Fibroblast of lung (primary cell): ENCODE measurements around the gene FAM193A. TPM values are rescaled to one million over a fixed set of nuclear protein-coding genes. Genes with fewer than 3 reads are reported as not detected.

Source experiments
- DNase-seq, 2 donors: peaks; one replicate each; pipeline versions ENCODE4 v3.0.0 to v3.0.0-alpha.2; 2010; ENCODE audit warnings: low read depth in 2 of 2
- H2AFZ ChIP-seq: 2 replicates; pipeline ENCODE4 v1.5.1; 2012; ENCODE audit warnings: low read length, control low read depth, inconsistent platforms
- H3K27ac ChIP-seq: 2 replicates; pipeline ENCODE4 v1.5.1; 2011; ENCODE audit warnings: low read length, control low read depth; ENCODE audit not compliant: insufficient read depth
- H3K27me3 ChIP-seq: 2 replicates; pipeline ENCODE4 v1.5.1; 2011; ENCODE audit warnings: mild to moderate bottlenecking, low read length; ENCODE audit not compliant: control insufficient read depth, insufficient read depth
- H3K36me3 ChIP-seq: 2 replicates; pipeline ENCODE4 v1.5.1; 2011; ENCODE audit warnings: low read length; ENCODE audit not compliant: control insufficient read depth, insufficient read depth
- H3K4me1 ChIP-seq: 2 replicates; pipeline ENCODE4 v1.5.1; 2011; ENCODE audit warnings: low read length; ENCODE audit not compliant: control insufficient read depth, insufficient read depth; ENCODE audit errors: extremely low read depth
- H3K4me2 ChIP-seq: 2 replicates; pipeline ENCODE4 v1.5.1; 2011; ENCODE audit warnings: low read length, control low read depth; ENCODE audit not compliant: insufficient read depth; ENCODE audit errors: extremely low read depth
- H3K4me3 ChIP-seq, 4 experiments: fragments of 200-600 bp in 1 of 4; sonication (generic) in 1 of 4; replicated peaks in 1 of 4; 2 replicates each; pipeline ENCODE4 v1.5.1; 2011 to 2016; ENCODE audit warnings: low read length in 4 of 4, low read depth in 3 of 4, mild to moderate bottlenecking in 3 of 4, control low read depth in 2 of 4, inconsistent platforms in 1 of 4, mixed read lengths in 1 of 4; ENCODE audit not compliant: insufficient read depth in 1 of 4; ENCODE audit errors: control extremely low read depth in 1 of 4
- H3K79me2 ChIP-seq: 2 replicates; pipeline ENCODE4 v1.5.1; 2012; ENCODE audit warnings: mild to moderate bottlenecking, low read length, inconsistent platforms; ENCODE audit not compliant: control insufficient read depth, insufficient read depth
- H3K9ac ChIP-seq: 2 replicates; pipeline ENCODE4 v1.5.1; 2011; ENCODE audit warnings: mild to moderate bottlenecking, low read length, control low read depth; ENCODE audit not compliant: insufficient read depth
- H3K9me3 ChIP-seq: 2 replicates; pipeline ENCODE4 v1.5.1; 2012; ENCODE audit warnings: low read depth, low read length; ENCODE audit not compliant: control insufficient read depth, insufficient read depth
- H4K20me1 ChIP-seq: 2 replicates; pipeline ENCODE4 v1.5.1; 2011; ENCODE audit warnings: low read length; ENCODE audit not compliant: control insufficient read depth, insufficient read depth; ENCODE audit errors: extremely low read depth
- EZH2 ChIP-seq: IDR thresholded peaks from 2 replicates; pipeline ENCODE4 v1.5.1; 2012; ENCODE audit warnings: low read length, control low read depth, mild to moderate bottlenecking; ENCODE audit errors: missing control alignments
- polyA plus RNA-seq, 2 donors: library from polyadenylated mRNA; depleted of rRNA in 1 of 2; stranded (reverse) in 1 of 2; unstranded in 1 of 2; fragments of >200 nt; gene quantifications; 2 replicates each; pipeline ENCODE4 v1.2.1, GENCODE V29; 2011 to 2012; ENCODE audit warnings: missing spikeins in 1 of 2
- total RNA-seq: library from RNA; depleted of rRNA; stranded (reverse); fragments of >200 nt; gene quantifications from 2 replicates; pipeline ENCODE4 v1.2.1, GENCODE V29; 2014
- TF ChIP-seq, protein P1 (sequence below), 2 donors: IDR thresholded peaks in 1 of 2; conservative IDR thresholded peaks in 1 of 2; 1 replicate in 1 of 2; 2 replicates in 1 of 2; pipeline ENCODE4 v1.5.1; 2011 to 2012; ENCODE audit warnings: low read length in 2 of 2, control low read depth in 1 of 2, inconsistent platforms in 1 of 2, low read depth in 1 of 2, mild to moderate bottlenecking in 1 of 2

The FAM193A gene
- total and polyA plus RNA-seq, 2 donors (not counting 1 experiment from before 2014, with no cell fraction given): 5.6 to 10.9 TPM

DNA sequence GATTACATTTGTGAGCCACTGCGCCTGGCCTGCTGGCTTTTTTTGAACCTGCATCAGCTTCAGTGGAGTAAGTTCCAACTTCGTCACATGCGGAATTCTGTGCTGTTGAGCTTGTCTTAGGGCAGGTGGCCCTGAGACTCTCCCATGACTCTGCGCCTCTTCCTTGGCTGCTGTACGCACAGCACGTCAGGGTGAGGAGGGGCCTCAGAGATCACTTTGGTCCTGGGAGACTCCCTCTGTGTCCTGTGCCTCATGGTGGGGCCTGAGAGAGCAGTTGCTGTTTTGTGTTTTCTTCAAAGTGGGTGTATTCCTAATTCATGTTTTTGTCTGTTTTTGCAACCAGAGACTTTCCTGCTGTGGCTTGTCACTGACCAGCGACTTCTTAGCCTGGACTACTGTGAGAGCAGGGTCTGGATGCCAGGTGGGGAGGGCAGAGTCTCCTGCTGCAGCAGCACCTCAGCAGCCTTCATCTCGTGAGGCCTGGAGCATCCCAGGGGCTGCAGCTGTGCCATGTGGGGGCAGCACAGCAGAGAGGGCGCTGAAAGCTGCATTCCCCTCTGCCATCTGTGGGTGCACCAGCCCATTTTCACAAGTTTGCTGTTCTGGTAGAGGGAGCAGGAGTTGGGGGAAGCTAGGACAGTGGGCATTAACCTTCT is 111.8 kb downstream of the FAM193A start:
- no peak for DNase-seq
- Histone ChIP-seq H3K79me2 (no peaks in the 10 kb centered on the region), H3K9me3 (no peaks in the 10 kb centered on the region), H2AFZ (no peak overlapping the region), H3K4me3 (no peak overlapping the region), H3K4me1 (no peaks in the 10 kb centered on the region), H3K36me3 (peaks cover 24% of the 10 kb centered on the region), H4K20me1 (no peaks in the 10 kb centered on the region), H3K9ac (no peak overlapping the region), H3K27ac (no peak overlapping the region), H3K4me2 (no peak overlapping the region), H3K27me3 (no peaks in the 10 kb centered on the region)
- TF ChIP-seq, protein P1, sequence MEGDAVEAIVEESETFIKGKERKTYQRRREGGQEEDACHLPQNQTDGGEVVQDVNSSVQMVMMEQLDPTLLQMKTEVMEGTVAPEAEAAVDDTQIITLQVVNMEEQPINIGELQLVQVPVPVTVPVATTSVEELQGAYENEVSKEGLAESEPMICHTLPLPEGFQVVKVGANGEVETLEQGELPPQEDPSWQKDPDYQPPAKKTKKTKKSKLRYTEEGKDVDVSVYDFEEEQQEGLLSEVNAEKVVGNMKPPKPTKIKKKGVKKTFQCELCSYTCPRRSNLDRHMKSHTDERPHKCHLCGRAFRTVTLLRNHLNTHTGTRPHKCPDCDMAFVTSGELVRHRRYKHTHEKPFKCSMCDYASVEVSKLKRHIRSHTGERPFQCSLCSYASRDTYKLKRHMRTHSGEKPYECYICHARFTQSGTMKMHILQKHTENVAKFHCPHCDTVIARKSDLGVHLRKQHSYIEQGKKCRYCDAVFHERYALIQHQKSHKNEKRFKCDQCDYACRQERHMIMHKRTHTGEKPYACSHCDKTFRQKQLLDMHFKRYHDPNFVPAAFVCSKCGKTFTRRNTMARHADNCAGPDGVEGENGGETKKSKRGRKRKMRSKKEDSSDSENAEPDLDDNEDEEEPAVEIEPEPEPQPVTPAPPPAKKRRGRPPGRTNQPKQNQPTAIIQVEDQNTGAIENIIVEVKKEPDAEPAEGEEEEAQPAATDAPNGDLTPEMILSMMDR (conservative IDR thresholded peaks at IDR 0.05 in 1 of 2, IDR thresholded peaks at IDR 0.05 in 1 of 2; ENCODE audit: low read depth in 1 of 2, low read length in 2 of 2): no peak
- TF ChIP-seq EZH2: no peak

DNA sequence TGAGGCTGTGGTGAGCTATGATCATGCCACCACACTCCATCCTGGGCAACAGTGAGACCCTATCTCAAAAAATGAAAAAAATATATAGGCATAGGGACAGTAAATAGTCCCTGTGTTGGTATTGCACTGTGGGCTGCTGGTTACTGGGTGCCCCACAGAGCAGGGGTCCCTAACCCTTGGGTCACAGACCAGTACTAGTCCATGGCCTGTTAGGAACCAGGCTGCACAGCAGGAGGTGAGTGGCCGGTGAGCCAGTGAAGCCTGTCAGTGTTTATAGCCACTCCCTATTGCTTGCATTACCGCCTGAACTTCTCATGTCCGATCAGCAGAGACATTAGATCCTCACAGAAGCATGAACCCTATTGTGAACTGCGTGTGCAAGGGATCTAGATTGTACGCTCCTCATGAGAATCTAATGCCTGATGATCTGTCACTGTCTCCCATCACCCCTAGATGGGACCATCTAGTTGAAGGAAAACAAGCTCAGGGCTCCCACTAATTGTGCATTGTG is 113.2 kb downstream of the FAM193A start:
- DNase-seq: no peak
- Histone ChIP-seq H3K79me2 (no peaks in the 10 kb centered on the region), H2AFZ (no peak overlapping the region), H3K27me3 (no peaks in the 10 kb centered on the region), H3K9me3 (no peaks in the 10 kb centered on the region), H3K27ac (no peak overlapping the region), H3K4me3 (no peak overlapping the region), H3K36me3 (peaks cover 19% of the 10 kb centered on the region), H3K4me2 (no peak overlapping the region), H4K20me1 (no peaks in the 10 kb centered on the region), H3K9ac (no peak overlapping the region), H3K4me1 (no peaks in the 10 kb centered on the region)
- TF ChIP-seq, protein P1 (conservative IDR thresholded peaks at IDR 0.05 in 1 of 2, IDR thresholded peaks at IDR 0.05 in 1 of 2; ENCODE audit: low read depth in 1 of 2, low read length in 2 of 2): no peak
- no peak for TF ChIP-seq EZH2

DNA sequence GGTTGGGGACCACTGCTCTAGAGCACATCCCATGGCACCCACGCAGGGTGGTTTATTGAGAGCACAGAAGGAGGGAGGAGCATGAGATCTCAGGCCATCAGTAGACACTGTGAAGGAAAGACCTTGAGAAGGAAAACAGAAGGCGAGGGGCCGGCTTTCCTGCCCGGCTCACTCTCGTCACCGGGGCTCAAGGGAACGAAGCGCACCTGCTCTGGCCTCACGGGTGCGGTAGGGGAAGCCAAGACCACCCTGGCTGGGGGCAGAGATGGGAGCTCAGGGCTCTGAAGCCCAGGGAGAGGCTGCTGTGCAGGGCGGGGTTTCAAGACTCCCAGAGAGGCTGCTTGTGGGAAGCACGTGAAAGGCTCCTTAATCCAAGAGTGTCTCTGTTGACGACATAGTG is 113.8 kb downstream of the FAM193A start:
- no peak overlapping the region for H3K4me2 ChIP-seq
- H3K27me3 ChIP-seq: no peaks in the 10 kb centered on the region
- H3K9ac ChIP-seq: no peak overlapping the region
- no peaks in the 10 kb centered on the region for H4K20me1 ChIP-seq
- no peaks in the 10 kb centered on the region for H3K4me1 ChIP-seq
- H3K4me3 ChIP-seq: no peak overlapping the region
- no peak overlapping the region for H3K27ac ChIP-seq
- DNase-seq: no peak
- H3K79me2 ChIP-seq: no peaks in the 10 kb centered on the region
- TF ChIP-seq, protein P1 (conservative IDR thresholded peaks at IDR 0.05 in 1 of 2, IDR thresholded peaks at IDR 0.05 in 1 of 2; ENCODE audit: low read depth in 1 of 2, low read length in 2 of 2): no peak
- TF ChIP-seq EZH2: no peak
- peaks cover 19% of the 10 kb centered on the region for H3K36me3 ChIP-seq
- no peak overlapping the region for H2AFZ ChIP-seq
- no peaks in the 10 kb centered on the region for H3K9me3 ChIP-seq
